PC-9 (cell line): ENCODE measurements around the gene NEUROD2. TPM values are rescaled to one million over a fixed set of nuclear protein-coding genes. Genes with fewer than 3 reads are reported as not detected.

Experiments used
- BruUV-seq: library from RNA; stranded (reverse); fragments of 400-500 nt; replicated peaks from 2 replicates; lab custom pipeline; 2021; lab: Mats Ljungman, UMichigan
- CTCF ChIA-PET: fragments of 300-600 bp; sonication (Branson Sonifier 250); formaldehyde crosslinking; loops from one replicate; lab custom pipeline; 2022; ENCODE audit warnings: antibody characterized with exemption; lab: Charles Lee
- POLR2A ChIA-PET: fragments of 300-600 bp; sonication (Branson Sonifier 250); formaldehyde crosslinking; loops from one replicate; lab custom pipeline; 2022; ENCODE audit warnings: antibody characterized with exemption; ENCODE audit not compliant: unreplicated experiment; lab: Charles Lee
- DNase-seq, 2 experiments: peaks; one replicate each; pipeline versions ENCODE4 v3.0.0 to v3.0.0-alpha.2; 2015 to 2022; ENCODE audit warnings: mixed read lengths in 1 of 2
- H2AFZ ChIP-seq: fragments of 200-600 bp; sonication (generic); 2 replicates; pipeline ENCODE4 v1.8.1; 2017; ENCODE audit warnings: antibody characterized with exemption
- H3F3A ChIP-seq: fragments of 200-600 bp; sonication (generic); 2 replicates; pipeline ENCODE4 v1.8.1; 2017; ENCODE audit warnings: antibody characterized with exemption, mild to moderate bottlenecking, low read depth; ENCODE audit not compliant: insufficient read depth
- H3K27ac ChIP-seq: fragments of 200-600 bp; sonication (generic); 2 replicates; pipeline ENCODE4 v1.6.1; 2016; ENCODE audit warnings: mixed run types
- H3K27me3 ChIP-seq: fragments of 200-600 bp; sonication (generic); 2 replicates; pipeline ENCODE4 v1.6.1; 2016; ENCODE audit warnings: low read depth, mixed run types; ENCODE audit not compliant: insufficient read depth
- H3K36me3 ChIP-seq: fragments of 200-600 bp; sonication (generic); 2 replicates; pipeline ENCODE4 v1.6.1; 2016; ENCODE audit warnings: low read depth, mixed run types
- H3K4me1 ChIP-seq: fragments of 200-600 bp; sonication (generic); replicated peaks from 2 replicates; pipeline ENCODE4 v1.6.1; 2016; ENCODE audit warnings: mixed run types; ENCODE audit not compliant: insufficient read depth
- H3K4me2 ChIP-seq: fragments of 200-600 bp; sonication (generic); 2 replicates; pipeline ENCODE4 v1.6.1; 2017; ENCODE audit warnings: mixed run types
- H3K4me3 ChIP-seq: fragments of 200-600 bp; sonication (generic); 2 replicates; pipeline ENCODE4 v1.6.1; 2016; ENCODE audit warnings: mixed run types
- H3K79me2 ChIP-seq: fragments of 200-600 bp; sonication (generic); 2 replicates; pipeline ENCODE4 v1.6.1; 2017; ENCODE audit warnings: low read depth, mixed run types
- H3K9me2 ChIP-seq: fragments of 200-600 bp; sonication (generic); 2 replicates; pipeline ENCODE4 v1.8.1; 2017; ENCODE audit warnings: mild to moderate bottlenecking; ENCODE audit not compliant: insufficient read depth
- H3K9me3 ChIP-seq: fragments of 200-600 bp; sonication (generic); 2 replicates; pipeline ENCODE4 v1.8.1; 2016; ENCODE audit warnings: low read depth; ENCODE audit not compliant: insufficient read depth
- H4K20me1 ChIP-seq: fragments of 200-600 bp; sonication (generic); 2 replicates; pipeline ENCODE4 v1.8.1; 2017; ENCODE audit not compliant: insufficient read depth
- CTCF ChIP-seq: fragments of 200-600 bp; sonication (generic); conservative IDR thresholded peaks from 2 replicates; pipeline ENCODE4 v1.6.1; 2017; ENCODE audit warnings: mixed run types, antibody characterized with exemption, mild to moderate bottlenecking, moderate library complexity
- EZH2 ChIP-seq: fragments of 200-600 bp; sonication (generic); IDR thresholded peaks from 2 replicates; pipeline ENCODE4 v1.8.0; 2017; ENCODE audit warnings: antibody characterized with exemption, low read depth
- intact Hi-C: fragments of 100-400 bp; cut with micrococcal nuclease; formaldehyde crosslinking; loops from one replicate; pipeline ENCODE4 v1.10.0; 2022; ENCODE audit not compliant: unreplicated experiment
- total RNA-seq: library from RNA; stranded (reverse); gene quantifications from 2 replicates; pipeline ENCODE4 v1.2.3, GENCODE V29; 2021

Gene NEUROD2
- total RNA-seq, 1 experiment from 2014 or later, result not detected

DNA sequence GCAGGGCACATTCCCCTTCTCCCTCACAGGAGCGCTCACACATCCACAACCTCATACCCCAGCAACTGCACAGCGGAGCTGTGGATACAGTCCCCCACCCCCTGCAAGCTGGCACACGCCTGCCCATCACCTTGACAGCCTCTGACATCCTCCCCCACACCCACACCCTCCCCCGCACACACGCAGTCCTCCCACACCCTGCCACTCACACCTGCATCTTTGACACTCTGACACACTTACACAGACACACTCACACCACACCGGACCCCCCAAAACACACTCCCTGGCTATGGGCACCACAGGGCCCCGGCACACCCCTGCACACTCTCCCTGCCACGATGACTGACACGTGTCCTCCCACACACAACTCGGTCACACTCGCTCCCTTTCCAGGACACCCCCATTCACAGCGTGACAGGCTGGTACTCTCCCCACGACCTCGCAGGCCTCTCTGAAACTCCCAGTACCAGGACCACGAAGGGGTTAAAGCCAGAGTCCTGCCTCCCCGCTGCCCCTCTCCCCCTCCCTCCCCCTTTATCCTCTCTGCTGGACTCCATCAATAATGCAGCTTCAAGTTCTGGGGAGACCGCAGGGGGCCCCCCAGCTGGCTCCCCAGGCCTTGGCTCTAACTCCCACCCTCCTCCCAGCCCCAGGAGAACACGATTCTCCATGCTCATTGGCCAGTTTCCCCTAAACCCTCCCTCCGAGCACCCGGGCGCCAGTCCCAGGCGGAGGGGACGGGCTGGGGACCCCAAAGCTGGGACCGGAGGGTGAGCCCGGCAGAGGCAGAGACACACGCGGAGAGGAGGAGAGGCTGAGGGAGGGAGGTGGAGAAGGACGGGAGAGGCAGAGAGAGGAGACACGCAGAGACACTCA lies 18.7 kb upstream of the NEUROD2 start, which contains the start of gene PPP1R1B:
Gene PPP1R1B (plus strand): TSS at position 782 of the 876 bp plus-strand sequence. CDS start 441 bp downstream, outside the sequence.
- CTCF ChIA-PET, result interaction anchor here (0.5 kb wide), 1 partner anchor 104 kb away, joined by 5 read pairs; the partner anchor contains the start of gene MIEN1
- intact Hi-C loops, result no loop called here
- Histone ChIP-seq H3K27me3 (no peaks in the 10 kb centered on the region), H4K20me1 (no peaks in the 10 kb centered on the region), H3K4me2 (no peak within 1 kb of the TSS), H3K9me3 (no peaks in the 10 kb centered on the region), H3K4me1 (peaks cover 19% of the 10 kb centered on the region), H3K79me2 (no peaks in the 10 kb centered on the region), H3K4me3 (no peak within 1 kb of the TSS), H3F3A (peaks cover 22% of the 10 kb centered on the region; the same call in 1 of the 2 replicates), H3K36me3 (no peaks in the 10 kb centered on the region), H2AFZ (no peak within 1 kb of the TSS), H3K9me2 (no peaks in the 10 kb centered on the region), H3K27ac (no peak within 1 kb of the TSS)
- no TSS peak for BruUV-seq
- no peak for TF ChIP-seq CTCF
- TF ChIP-seq EZH2, result no peak
- POLR2A ChIA-PET, result no interaction called here
- DNase-seq, result no peak

DNA sequence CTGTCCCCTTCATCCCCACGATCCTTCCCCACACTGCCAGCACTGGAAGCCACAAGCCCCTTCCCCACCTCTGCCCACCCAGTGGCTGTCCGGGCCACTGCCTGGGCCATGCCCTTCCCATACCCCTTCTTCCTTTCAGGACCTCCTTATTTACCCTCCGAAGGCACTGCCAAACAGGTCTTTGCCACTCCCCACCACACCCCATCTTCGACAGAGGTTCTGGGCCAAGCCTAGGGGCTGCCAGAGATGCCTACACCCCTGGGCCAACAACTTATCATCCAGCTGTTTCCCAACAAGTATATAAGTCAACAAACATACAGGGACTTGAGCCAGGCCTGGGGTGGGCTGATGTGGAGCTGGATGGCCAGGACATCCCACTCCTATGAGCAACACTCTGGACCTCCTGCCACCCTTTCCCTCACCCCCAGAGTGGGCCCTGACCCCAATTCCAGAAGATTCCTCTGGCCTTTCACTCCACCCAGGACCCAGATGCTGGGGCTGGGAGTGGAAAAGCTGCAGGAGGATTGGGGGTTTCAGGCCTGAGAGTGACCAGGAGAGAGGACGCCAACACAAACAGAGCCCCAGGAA lies 17.6 kb upstream of the NEUROD2 start:
- intact Hi-C loops, result no loop called here
- Histone ChIP-seq H3K4me1 (0 out of 2 replicates have a peak, but pooled peaks cover 8% of the 10 kb centered on the region), H3K4me2 (no peak overlapping the region), H3K4me3 (no peak overlapping the region), H3K9me2 (no peaks in the 10 kb centered on the region), H2AFZ (no peak overlapping the region), H3F3A (peaks cover 15% of the 10 kb centered on the region; the same call in 1 of the 2 replicates), H3K27ac (no peak overlapping the region), H3K27me3 (no peaks in the 10 kb centered on the region), H4K20me1 (no peaks in the 10 kb centered on the region), H3K36me3 (no peaks in the 10 kb centered on the region), H3K9me3 (no peaks in the 10 kb centered on the region), H3K79me2 (no peaks in the 10 kb centered on the region)
- CTCF ChIA-PET, result interaction anchor here (0.5 kb wide), 1 partner anchor 105 kb away, joined by 5 read pairs; the partner anchor contains the start of gene MIEN1
- POLR2A ChIA-PET, result no interaction called here
- DNase-seq, result no peak
- TF ChIP-seq CTCF (no peak), EZH2 (no peak)
- BruUV-seq, result no TSS peak

GRCh38 chr17:39624313-39624712 lies 16.6 kb upstream of the NEUROD2 start:
- intact Hi-C loops, result loop anchor here (5.0 kb wide), 2 partner anchors 417 to 543 kb away; no protein-coding TSS in a partner anchor
- no peak overlapping the region for H3K27ac ChIP-seq
- H3K4me3 ChIP-seq, result no peak overlapping the region
- TF ChIP-seq CTCF, result no peak
- no peak for TF ChIP-seq EZH2
- 0 out of 2 replicates have a peak, but pooled peaks cover 8% of the 10 kb centered on the region for H3K4me1 ChIP-seq
- CTCF ChIA-PET, result interaction anchor here (1.6 kb wide), 1 partner anchor 71 kb away, joined by 5 read pairs; no protein-coding TSS in a partner anchor
- H3K4me2 ChIP-seq, result no peak overlapping the region
- no peak for DNase-seq
- POLR2A ChIA-PET, result no interaction called here
- no peaks in the 10 kb centered on the region for H3K36me3 ChIP-seq
- H3F3A ChIP-seq, result peaks cover 20% of the 10 kb centered on the region
- H3K27me3 ChIP-seq, result no peaks in the 10 kb centered on the region
- BruUV-seq, result no TSS peak
- no peaks in the 10 kb centered on the region for H3K9me3 ChIP-seq
- H3K79me2 ChIP-seq, result no peaks in the 10 kb centered on the region
- no peaks in the 10 kb centered on the region for H4K20me1 ChIP-seq
- no peaks in the 10 kb centered on the region for H3K9me2 ChIP-seq
- H2AFZ ChIP-seq, result no peak overlapping the region
